Superior temporal gyrus (tissue), 1 donor: ENCODE data around the gene CSF3.
"Not testable (repeated sequence)": the region's sequence is repeated elsewhere in the genome, so short reads cannot be mapped to it uniquely, and the experiment has no call there.

Source experiments
- DNase-seq: peaks from one replicate; pipeline ENCODE4 v3.0.0-alpha.2; 2016; ENCODE audit errors: extremely low spot score

Gene CSF3

GRCh38 chr17:39997543-39997942, 17.7 kb upstream of the CSF3 start:
- DNase-seq = no peak

GRCh38 chr17:39999067-39999466, 16.2 kb upstream of the CSF3 start:
- DNase-seq = no peak

GRCh38 chr17:40000161-40000560, 15.1 kb upstream of the CSF3 start:
- DNase-seq = no peak

- not testable (repeated sequence) for DNase-seq
Measured at GRCh38 chr17:40001335-40001734, 13.9 kb upstream of the CSF3 start.

- no peak for DNase-seq
Measured at GRCh38 chr17:40004072-40004471, 11.2 kb upstream of the CSF3 start.

- no peak for DNase-seq
Measured at GRCh38 chr17:40004712-40005111, 10.5 kb upstream of the CSF3 start.

GRCh38 chr17:40005520-40005919, 9.7 kb upstream of the CSF3 start:
- no peak for DNase-seq

GRCh38 chr17:40010946-40011500, 4.2 kb upstream of the CSF3 start:
- not testable (repeated sequence) for DNase-seq

GRCh38 chr17:40012017-40012647, 3.1 kb upstream of the CSF3 start:
- DNase-seq = not testable (repeated sequence)

- DNase-seq = no peak
Measured at GRCh38 chr17:40014375-40014980, 762 bp upstream of the CSF3 start.

GRCh38 chr17:40015998-40016985, 1.1 kb downstream of the CSF3 start:
- DNase-seq = no peak

GRCh38 chr17:40017422-40018080, 2.3 kb downstream of the CSF3 start:
- no peak for DNase-seq

- DNase-seq = no peak
Measured at GRCh38 chr17:40018211-40019121, 3.2 kb downstream of the CSF3 start.

- no peak for DNase-seq
Measured at GRCh38 chr17:40019140-40019991, 4.1 kb downstream of the CSF3 start.

- no peak for DNase-seq
Measured at GRCh38 chr17:40020146-40020545, 4.9 kb downstream of the CSF3 start.

GRCh38 chr17:40021451-40021971, 6.3 kb downstream of the CSF3 start:
- DNase-seq = no peak

GRCh38 chr17:40022497-40022896, 7.3 kb downstream of the CSF3 start:
- DNase-seq = no peak

- no peak for DNase-seq
Measured at GRCh38 chr17:40022961-40023541, 7.8 kb downstream of the CSF3 start.
